NCI-H146 treated with DMSO at 0.1 percent for 48 hours (cell line): ENCODE results near the gene HOOK1.

ENCODE experiments used
- DNase-seq: peaks from one replicate; lab custom pipeline; 2025; ENCODE audit not compliant: unreplicated experiment; lab: John Stamatoyannopoulos, UW

Gene HOOK1

GRCh38 chr1:59814901-59815825 is at the start of gene HOOK1:
Gene HOOK1 (plus strand): TSS chr1:59814949. CDS start chr1:59815118, 169 bp downstream.
- DNase-seq: peak; percentile 24

- DNase-seq: peak; percentile 95
Observed at GRCh38 chr1:59765011-59765730, 49.6 kb upstream of the HOOK1 start.

GRCh38 chr1:59766227-59766855 is 48.4 kb upstream of the HOOK1 start:
- no peak for DNase-seq

GRCh38 chr1:59767119-59767518 is 47.6 kb upstream of the HOOK1 start:
- DNase-seq: peak; percentile 34

- peak; percentile 85 for DNase-seq
Observed at GRCh38 chr1:59768792-59769735, 45.7 kb upstream of the HOOK1 start.

- DNase-seq: no peak
Observed at GRCh38 chr1:59769736-59770095, 45.0 kb upstream of the HOOK1 start.

GRCh38 chr1:59771361-59771760 is 43.4 kb upstream of the HOOK1 start:
- no peak for DNase-seq

- DNase-seq: no peak
Observed at GRCh38 chr1:59775480-59775879, 39.3 kb upstream of the HOOK1 start.

GRCh38 chr1:59776960-59777852 is 37.5 kb upstream of the HOOK1 start:
- no peak for DNase-seq

- no peak for DNase-seq
Observed at GRCh38 chr1:59779949-59780348, 34.8 kb upstream of the HOOK1 start.

GRCh38 chr1:59788825-59789224 is 25.9 kb upstream of the HOOK1 start:
- no peak for DNase-seq

- DNase-seq: no peak
Observed at GRCh38 chr1:59798600-59798999, 16.1 kb upstream of the HOOK1 start.

- no peak for DNase-seq
Observed at GRCh38 chr1:59803458-59804038, 11.2 kb upstream of the HOOK1 start.

- DNase-seq: no peak
Observed at GRCh38 chr1:59804301-59804700, 10.4 kb upstream of the HOOK1 start.

GRCh38 chr1:59805554-59805953 is 9.2 kb upstream of the HOOK1 start:
- no peak for DNase-seq

- peak; percentile 95 for DNase-seq
Observed at GRCh38 chr1:59814180-59814900, 409 bp upstream of the HOOK1 start.

- DNase-seq: peak; percentile 13
Observed at GRCh38 chr1:59815892-59816291, 1.1 kb downstream of the HOOK1 start.

- no peak for DNase-seq
Observed at GRCh38 chr1:59816318-59816878, 1.6 kb downstream of the HOOK1 start.
